PC-3 (cell line): ENCODE data around the gene NFATC2.
A peak's percentile ranks its signal among the peaks of the same experiment; 100 is the strongest.

Experiments used
- EZH2 ChIP-seq: fragments of 300-600 bp; sonication (generic); IDR thresholded peaks from one replicate; pipeline ENCODE4 v1.6.1; 2017; ENCODE audit warnings: antibody characterized with exemption, mild to moderate bottlenecking, low read length; ENCODE audit not compliant: unreplicated experiment
- TF ChIP-seq, protein P1 (sequence below): fragments of 300-600 bp; sonication (generic); conservative IDR thresholded peaks from 2 replicates; pipeline ENCODE4 v1.5.1; 2017; ENCODE audit warnings: antibody characterized with exemption, low read depth, mild to moderate bottlenecking, low read length

DNA sequence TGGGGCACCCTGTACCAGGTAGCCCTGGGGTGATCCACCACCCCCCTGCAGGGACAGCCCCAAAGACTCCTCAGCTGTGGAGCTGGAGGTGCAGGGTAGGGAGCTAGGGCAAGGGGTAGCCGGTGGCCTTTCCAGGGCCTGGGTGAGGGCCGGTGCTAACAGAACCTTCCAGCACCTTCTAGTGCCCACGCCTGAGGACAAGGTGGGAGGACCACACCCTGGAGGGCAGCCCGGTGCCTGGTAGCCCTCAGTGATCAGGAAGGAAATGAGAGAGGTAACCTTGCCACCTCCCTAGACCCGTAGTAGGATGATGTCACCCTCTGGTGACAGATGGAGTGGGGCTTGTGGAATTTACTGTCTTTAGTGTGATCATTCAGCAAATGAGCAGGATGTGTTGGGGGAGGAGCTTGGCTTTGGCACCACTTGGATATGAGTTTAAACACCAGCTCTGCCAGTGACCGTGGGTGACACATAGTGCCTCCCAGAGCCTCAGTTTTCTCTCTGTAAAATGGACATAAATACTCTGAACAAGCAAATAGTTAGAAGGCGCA is 187.7 kb downstream of the NFATC2 start:
- TF ChIP-seq EZH2 = no peak
- TF ChIP-seq, protein P1, sequence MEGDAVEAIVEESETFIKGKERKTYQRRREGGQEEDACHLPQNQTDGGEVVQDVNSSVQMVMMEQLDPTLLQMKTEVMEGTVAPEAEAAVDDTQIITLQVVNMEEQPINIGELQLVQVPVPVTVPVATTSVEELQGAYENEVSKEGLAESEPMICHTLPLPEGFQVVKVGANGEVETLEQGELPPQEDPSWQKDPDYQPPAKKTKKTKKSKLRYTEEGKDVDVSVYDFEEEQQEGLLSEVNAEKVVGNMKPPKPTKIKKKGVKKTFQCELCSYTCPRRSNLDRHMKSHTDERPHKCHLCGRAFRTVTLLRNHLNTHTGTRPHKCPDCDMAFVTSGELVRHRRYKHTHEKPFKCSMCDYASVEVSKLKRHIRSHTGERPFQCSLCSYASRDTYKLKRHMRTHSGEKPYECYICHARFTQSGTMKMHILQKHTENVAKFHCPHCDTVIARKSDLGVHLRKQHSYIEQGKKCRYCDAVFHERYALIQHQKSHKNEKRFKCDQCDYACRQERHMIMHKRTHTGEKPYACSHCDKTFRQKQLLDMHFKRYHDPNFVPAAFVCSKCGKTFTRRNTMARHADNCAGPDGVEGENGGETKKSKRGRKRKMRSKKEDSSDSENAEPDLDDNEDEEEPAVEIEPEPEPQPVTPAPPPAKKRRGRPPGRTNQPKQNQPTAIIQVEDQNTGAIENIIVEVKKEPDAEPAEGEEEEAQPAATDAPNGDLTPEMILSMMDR = peak; percentile 15; the same call in 1 of the 2 replicates
